Tibial artery (tissue), 4 donors: ENCODE measurements around the gene PWP1.

Experiments
- DNase-seq, 2 donors: peaks; one replicate each; pipeline ENCODE4 v3.0.0-alpha.2; 2019
- H3K27ac ChIP-seq, 2 donors: fragments of 200-600 bp; sonication (generic) in 1 of 2; 1 replicate in 1 of 2; 2 replicates in 1 of 2; pipeline ENCODE4 v1.5.1; 2018 to 2019; ENCODE audit warnings: mild to moderate bottlenecking in 1 of 2
- H3K27me3 ChIP-seq, 2 donors: fragments of 200-600 bp; sonication (generic) in 1 of 2; one replicate each; pipeline versions ENCODE4 v1.5.1 to v1.6.0; 2016 to 2019
- H3K36me3 ChIP-seq, 3 donors: fragments of 200-600 bp; sonication (generic) in 2 of 3; one replicate each; pipeline ENCODE4 v1.5.1; 2016 to 2019; ENCODE audit warnings: mild to moderate bottlenecking in 2 of 3
- H3K4me1 ChIP-seq, 4 donors: fragments of 200-600 bp; sonication (generic) in 2 of 4; 1 replicate in 3 of 4; 2 replicates in 1 of 4; pipeline ENCODE4 v1.5.1; 2016 to 2019
- H3K4me3 ChIP-seq, 2 donors: fragments of 200-600 bp; sonication (generic) in 1 of 2; 1 replicate in 1 of 2; 2 replicates in 1 of 2; pipeline ENCODE4 v1.5.1; 2018 to 2019; ENCODE audit warnings: mild to moderate bottlenecking in 2 of 2
- H3K9me3 ChIP-seq, 3 donors: fragments of 200-600 bp; sonication (generic) in 1 of 3; one replicate each; pipeline ENCODE4 v1.5.1; 2016 to 2019
- intact Hi-C: fragments of 100-400 bp; cut with DNase I; formaldehyde crosslinking; loops from one replicate; pipeline ENCODE4 v1.15.0; 2023; ENCODE audit warnings: low total_unique reads
- TF ChIP-seq, protein P1 (sequence below), 2 experiments: fragments of 200-600 bp in 1 of 2; fragments of 450-650 bp in 1 of 2; IDR thresholded peaks; one replicate each; pipeline ENCODE4 v1.5.1; 2017 to 2019; ENCODE audit warnings: antibody characterized with exemption in 2 of 2, mild to moderate bottlenecking in 1 of 2, moderate library complexity in 1 of 2

PWP1 gene

DNA sequence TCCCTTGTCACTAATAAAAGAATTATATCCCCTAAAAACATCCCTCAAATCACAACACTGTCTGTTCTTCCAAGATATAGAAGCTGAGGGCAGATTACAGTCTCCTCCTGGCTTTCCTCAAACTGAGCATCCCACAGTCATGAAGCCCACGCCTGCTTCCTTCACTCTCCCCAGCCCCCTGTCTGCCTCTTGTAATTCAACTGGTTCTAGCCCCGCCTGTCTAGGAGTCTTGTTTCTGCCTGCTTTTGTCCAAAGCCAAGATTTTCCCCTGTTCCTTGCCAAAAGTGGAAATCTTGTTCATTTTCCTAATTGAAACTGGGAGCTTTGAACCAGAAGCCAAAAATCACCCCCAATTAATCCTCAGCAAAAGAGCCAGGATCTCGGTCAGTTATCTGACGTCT is 35.9 kb upstream of the PWP1 start:
- Histone ChIP-seq H3K9me3 (no peaks in the 10 kb centered on the region), H3K4me1 (no peaks in the 10 kb centered on the region), H3K27me3 (peaks cover 0 to 9% of the 10 kb centered on the region in 2 donors), H3K27ac (no peak overlapping the region), H3K36me3 (no peaks in the 10 kb centered on the region), H3K4me3 (no peak overlapping the region)
- TF ChIP-seq, protein P1, sequence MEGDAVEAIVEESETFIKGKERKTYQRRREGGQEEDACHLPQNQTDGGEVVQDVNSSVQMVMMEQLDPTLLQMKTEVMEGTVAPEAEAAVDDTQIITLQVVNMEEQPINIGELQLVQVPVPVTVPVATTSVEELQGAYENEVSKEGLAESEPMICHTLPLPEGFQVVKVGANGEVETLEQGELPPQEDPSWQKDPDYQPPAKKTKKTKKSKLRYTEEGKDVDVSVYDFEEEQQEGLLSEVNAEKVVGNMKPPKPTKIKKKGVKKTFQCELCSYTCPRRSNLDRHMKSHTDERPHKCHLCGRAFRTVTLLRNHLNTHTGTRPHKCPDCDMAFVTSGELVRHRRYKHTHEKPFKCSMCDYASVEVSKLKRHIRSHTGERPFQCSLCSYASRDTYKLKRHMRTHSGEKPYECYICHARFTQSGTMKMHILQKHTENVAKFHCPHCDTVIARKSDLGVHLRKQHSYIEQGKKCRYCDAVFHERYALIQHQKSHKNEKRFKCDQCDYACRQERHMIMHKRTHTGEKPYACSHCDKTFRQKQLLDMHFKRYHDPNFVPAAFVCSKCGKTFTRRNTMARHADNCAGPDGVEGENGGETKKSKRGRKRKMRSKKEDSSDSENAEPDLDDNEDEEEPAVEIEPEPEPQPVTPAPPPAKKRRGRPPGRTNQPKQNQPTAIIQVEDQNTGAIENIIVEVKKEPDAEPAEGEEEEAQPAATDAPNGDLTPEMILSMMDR (IDR thresholded peaks at IDR 0.05): no peak
- intact Hi-C loops: no loop called here
- DNase-seq: peak in 1 of 2 donors; percentile 16

DNA sequence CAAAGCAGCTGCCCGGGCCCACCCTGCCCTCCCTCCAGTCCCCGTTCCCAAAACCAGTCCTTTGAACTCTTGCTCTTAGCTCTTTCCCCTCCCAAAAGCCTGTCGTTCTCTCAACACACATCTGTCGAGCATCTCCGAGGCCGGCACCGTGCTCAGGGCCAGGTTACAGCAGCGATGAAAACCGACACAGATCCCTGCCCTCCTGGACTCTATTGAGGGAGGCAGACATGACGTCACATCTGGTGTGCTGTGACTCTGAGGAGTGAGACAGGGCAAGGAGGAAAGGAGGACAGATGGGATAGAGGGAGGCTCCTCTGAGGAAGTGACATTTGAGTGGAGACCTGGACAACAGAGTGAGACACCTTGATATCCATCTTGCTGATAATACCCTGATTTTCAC is 34.6 kb upstream of the PWP1 start:
- TF ChIP-seq, protein P1 (IDR thresholded peaks at IDR 0.05): no peak
- H3K4me3 ChIP-seq: no peak overlapping the region
- intact Hi-C loops: no loop called here
- no peaks in the 10 kb centered on the region for H3K36me3 ChIP-seq
- peaks cover 0 to 4% of the 10 kb centered on the region in 2 donors for H3K27me3 ChIP-seq
- H3K27ac ChIP-seq: no peak overlapping the region
- no peaks in the 10 kb centered on the region for H3K9me3 ChIP-seq
- peak in 1 of 2 donors; percentile 33 for DNase-seq
- H3K4me1 ChIP-seq: no peaks in the 10 kb centered on the region

DNA sequence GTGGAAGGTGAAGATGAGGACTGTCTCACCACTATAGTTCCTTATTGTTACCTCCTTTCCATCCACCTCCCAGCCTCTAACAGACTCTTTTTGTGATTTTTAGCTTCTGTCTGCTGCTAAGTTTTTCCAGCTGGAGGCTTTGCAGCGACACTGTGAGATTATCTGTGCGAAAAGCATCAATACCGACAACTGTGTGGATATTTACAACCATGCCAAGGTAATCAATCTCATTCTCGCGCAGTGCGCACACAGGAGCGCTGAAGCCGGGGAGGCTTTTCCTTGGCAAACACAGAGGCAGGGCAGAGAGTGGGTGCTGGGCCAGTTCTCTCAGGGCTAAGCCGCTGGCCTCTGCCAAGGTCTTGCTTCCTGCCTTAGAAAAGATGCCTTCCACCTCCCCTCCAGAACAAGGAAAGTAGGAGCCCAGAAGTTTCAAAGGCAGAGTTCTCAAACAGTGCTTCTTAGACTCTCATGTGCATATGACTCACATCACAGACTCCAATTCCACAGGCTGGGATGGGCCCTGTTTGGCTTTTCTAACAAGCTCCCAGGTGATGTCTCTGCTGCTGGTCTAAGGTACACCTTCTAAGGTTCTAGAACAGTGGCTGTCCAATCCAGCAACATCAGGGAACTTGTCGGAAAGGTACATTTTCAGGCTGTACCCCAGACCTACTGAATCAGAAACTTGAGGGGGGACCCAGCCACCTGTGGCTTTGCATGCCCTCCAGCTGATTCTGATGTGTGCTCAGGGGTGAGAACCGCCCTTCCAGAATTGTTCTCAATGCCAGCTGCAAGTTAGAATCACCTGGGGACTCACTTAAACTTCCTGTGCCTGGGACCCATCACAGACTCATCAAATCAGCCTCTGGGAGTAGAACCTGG is 33.8 kb upstream of the PWP1 start:
- Histone ChIP-seq H3K4me1 (no peaks in the 10 kb centered on the region), H3K36me3 (no peaks in the 10 kb centered on the region), H3K4me3 (no peak overlapping the region), H3K27ac (no peak overlapping the region), H3K9me3 (no peaks in the 10 kb centered on the region), H3K27me3 (peaks cover 0 to 4% of the 10 kb centered on the region in 2 donors)
- TF ChIP-seq, protein P1 (IDR thresholded peaks at IDR 0.05): no peak
- DNase-seq: peak in 1 of 2 donors; percentile 42
- intact Hi-C loops: no loop called here

DNA sequence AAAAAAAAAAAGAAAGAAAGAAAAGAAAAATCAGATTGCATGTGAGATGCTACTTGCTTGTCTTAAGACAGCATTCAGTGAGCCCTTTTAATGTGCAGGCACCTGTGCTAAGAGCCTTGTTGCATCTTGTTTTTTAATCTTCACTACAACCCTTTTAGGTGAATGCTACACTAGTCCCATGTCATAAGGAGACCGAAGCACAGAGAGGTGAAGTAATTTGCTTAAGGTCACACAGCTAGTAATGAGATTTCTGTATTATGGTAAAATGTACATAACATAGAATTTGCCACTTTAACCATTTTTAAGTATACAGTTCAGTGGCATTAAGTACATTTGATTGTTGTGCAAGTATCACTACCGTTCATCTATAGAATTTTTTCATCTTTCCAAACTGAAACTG is 32.1 kb upstream of the PWP1 start:
- H3K27ac ChIP-seq: no peak overlapping the region
- H3K4me3 ChIP-seq: no peak overlapping the region
- H3K4me1 ChIP-seq: no peaks in the 10 kb centered on the region
- no peak for DNase-seq
- intact Hi-C loops: no loop called here
- TF ChIP-seq, protein P1 (IDR thresholded peaks at IDR 0.05): no peak
- no peaks in the 10 kb centered on the region for H3K9me3 ChIP-seq
- peaks cover 0 to 4% of the 10 kb centered on the region in 2 donors for H3K27me3 ChIP-seq
- no peaks in the 10 kb centered on the region for H3K36me3 ChIP-seq

GRCh38 chr12:107654873-107655272 is 30.7 kb upstream of the PWP1 start:
- Histone ChIP-seq H3K9me3 (no peaks in the 10 kb centered on the region), H3K27me3 (peaks cover 0 to 2% of the 10 kb centered on the region in 2 donors), H3K27ac (no peak overlapping the region), H3K4me3 (no peak overlapping the region), H3K36me3 (no peaks in the 10 kb centered on the region), H3K4me1 (no peaks in the 10 kb centered on the region)
- no peak for DNase-seq
- TF ChIP-seq, protein P1 (IDR thresholded peaks at IDR 0.05): no peak
- intact Hi-C loops: no loop called here
